ENCODE measurements around the gene PIK3CA. TPM values are rescaled to one million over a fixed set of nuclear protein-coding genes. Genes with fewer than 3 reads are reported as not detected.

PIK3CA gene
- total and polyA plus RNA-seq, 10 of the 15 experiments (the other 5 are each of a cell fraction or from before 2014, with no cell fraction given) = 3.0 to 18.6 (median 9.0) TPM

DNA sequence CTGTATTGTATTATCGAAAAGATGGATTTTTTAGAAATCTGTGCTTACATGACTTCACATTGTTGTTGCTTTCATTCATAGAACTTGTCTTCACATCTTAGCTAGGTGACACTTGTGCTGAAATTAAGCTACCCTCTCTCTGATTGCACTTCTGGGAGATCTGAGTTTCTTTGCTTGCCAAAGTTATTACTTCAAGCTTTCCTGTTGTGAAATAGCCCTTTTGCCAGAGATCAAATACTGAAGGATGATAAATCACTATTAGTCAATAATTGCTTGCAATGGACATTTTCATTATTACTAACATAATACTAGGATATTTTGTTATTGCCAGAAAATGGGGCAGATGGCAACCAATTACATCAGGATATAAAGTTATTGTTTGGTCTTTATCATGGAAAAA, 34.7 kb downstream of the PIK3CA start:
- Histone ChIP-seq H3K4me3 (no peak overlapping the region), H3K36me3 (ENCODE audit: control insufficient read depth in 2 of 2, insufficient read depth in 2 of 2, low read length in 1 of 2) (no peaks in the 10 kb centered on the region), H3K4me1 (ENCODE audit: control insufficient read depth, insufficient read depth, low read length) (peaks cover 5% of the 10 kb centered on the region; the same call in 1 of the 2 replicates), H3K9ac (ENCODE audit: control insufficient read depth, insufficient read depth, low read length) (no peak overlapping the region), H3K79me2 (ENCODE audit: control insufficient read depth, insufficient read depth, low read length) (peaks cover 7% of the 10 kb centered on the region), H3K27ac (ENCODE audit: control insufficient read depth, insufficient read depth) (no peak overlapping the region), H3K4me2 (ENCODE audit: control insufficient read depth, insufficient read depth) (no peak overlapping the region), H2AFZ (ENCODE audit: control insufficient read depth, low read depth, low read length) (no peak overlapping the region), H3K27me3 (replicated peaks in 1 of 2; ENCODE audit: control insufficient read depth in 2 of 2, insufficient read depth in 2 of 2, low read length in 1 of 2) (no peaks in the 10 kb centered on the region), H3K9me3 (replicated peaks; ENCODE audit: control insufficient read depth, insufficient read depth, low read length) (no peaks in the 10 kb centered on the region), H4K20me1 (ENCODE audit: control insufficient read depth, insufficient read depth) (no peaks in the 10 kb centered on the region)
- ChIA-PET POLR2A (interaction anchor here (0.6 kb wide), 2 partner anchors 87 to 379 kb away, joined by 3 read pairs; no protein-coding TSS in a partner anchor), CTCF (interaction anchor here (1.4 kb wide), 1 partner anchor 132 kb away, joined by 4 read pairs; no protein-coding TSS in a partner anchor), RAD21 (ENCODE audit: unreplicated experiment) (interaction anchor here (0.6 to 1.7 kb wide), 3 partner anchors 8 to 309 kb away, joined by 3 to 6 read pairs (median 5); no protein-coding TSS in a partner anchor), SMC1A (ENCODE audit: uncharacterized antibody, unreplicated experiment) (interaction anchor here (0.9 to 3.6 kb wide), 7 partner anchors 8 to 43 kb away, joined by 3 to 26 read pairs (median 3); no protein-coding TSS in a partner anchor)
- 94% methylated on average over 1 of the region's 1 CpG for WGBS (ENCODE audit: insufficient coverage, insufficient replicate concordance, low lambda C conversion rate, missing lambda C conversion rate)
- in situ Hi-C loops (cut with MboI) = no loop called here
- BruUV-seq (replicated peaks) = no TSS peak
- DNase-seq (ENCODE audit: low read depth, low spot score) = no peak
- no peak for FAIRE-seq
- intact Hi-C loops (cut with micrococcal nuclease; ENCODE audit: unreplicated experiment) = no loop called here
- no peak for ATAC-seq
- TF ChIP-seq SUZ12 (IDR thresholded peaks at IDR 0.05; ENCODE audit: unreplicated experiment) (no peak), IKZF1 (conservative IDR thresholded peaks at IDR 0.05) (no peak), JUNB (IDR thresholded peaks at IDR 0.05) (no peak), CREM (IDR thresholded peaks at IDR 0.05; ENCODE audit: low read depth) (no peak), POLR2A (IDR thresholded peaks at IDR 0.05; ENCODE audit: low read depth, low read length) (no peak), IRF5 (IDR thresholded peaks at IDR 0.05; ENCODE audit: borderline replicate concordance) (no peak), GABPA (IDR thresholded peaks at IDR 0.05; ENCODE audit: low read depth) (no peak), ZBED1 (IDR thresholded peaks at IDR 0.05; ENCODE audit: borderline replicate concordance) (no peak), SIN3A (IDR thresholded peaks at IDR 0.05; ENCODE audit: low read depth, low read length) (no peak), ELK1 (IDR thresholded peaks at IDR 0.05; ENCODE audit: low read depth, low read length) (no peak), CHD4 (IDR thresholded peaks at IDR 0.05) (no peak), NR2C1 (IDR thresholded peaks at IDR 0.05) (no peak), NBN (IDR thresholded peaks at IDR 0.05) (no peak)
- TF ChIP-seq, protein P1, sequence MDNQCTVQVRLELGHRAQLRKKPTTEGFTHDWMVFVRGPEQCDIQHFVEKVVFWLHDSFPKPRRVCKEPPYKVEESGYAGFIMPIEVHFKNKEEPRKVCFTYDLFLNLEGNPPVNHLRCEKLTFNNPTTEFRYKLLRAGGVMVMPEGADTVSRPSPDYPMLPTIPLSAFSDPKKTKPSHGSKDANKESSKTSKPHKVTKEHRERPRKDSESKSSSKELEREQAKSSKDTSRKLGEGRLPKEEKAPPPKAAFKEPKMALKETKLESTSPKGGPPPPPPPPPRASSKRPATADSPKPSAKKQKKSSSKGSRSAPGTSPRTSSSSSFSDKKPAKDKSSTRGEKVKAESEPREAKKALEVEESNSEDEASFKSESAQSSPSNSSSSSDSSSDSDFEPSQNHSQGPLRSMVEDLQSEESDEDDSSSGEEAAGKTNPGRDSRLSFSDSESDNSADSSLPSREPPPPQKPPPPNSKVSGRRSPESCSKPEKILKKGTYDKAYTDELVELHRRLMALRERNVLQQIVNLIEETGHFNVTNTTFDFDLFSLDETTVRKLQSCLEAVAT (IDR thresholded peaks at IDR 0.05) = no peak
- TF ChIP-seq, protein P2, sequence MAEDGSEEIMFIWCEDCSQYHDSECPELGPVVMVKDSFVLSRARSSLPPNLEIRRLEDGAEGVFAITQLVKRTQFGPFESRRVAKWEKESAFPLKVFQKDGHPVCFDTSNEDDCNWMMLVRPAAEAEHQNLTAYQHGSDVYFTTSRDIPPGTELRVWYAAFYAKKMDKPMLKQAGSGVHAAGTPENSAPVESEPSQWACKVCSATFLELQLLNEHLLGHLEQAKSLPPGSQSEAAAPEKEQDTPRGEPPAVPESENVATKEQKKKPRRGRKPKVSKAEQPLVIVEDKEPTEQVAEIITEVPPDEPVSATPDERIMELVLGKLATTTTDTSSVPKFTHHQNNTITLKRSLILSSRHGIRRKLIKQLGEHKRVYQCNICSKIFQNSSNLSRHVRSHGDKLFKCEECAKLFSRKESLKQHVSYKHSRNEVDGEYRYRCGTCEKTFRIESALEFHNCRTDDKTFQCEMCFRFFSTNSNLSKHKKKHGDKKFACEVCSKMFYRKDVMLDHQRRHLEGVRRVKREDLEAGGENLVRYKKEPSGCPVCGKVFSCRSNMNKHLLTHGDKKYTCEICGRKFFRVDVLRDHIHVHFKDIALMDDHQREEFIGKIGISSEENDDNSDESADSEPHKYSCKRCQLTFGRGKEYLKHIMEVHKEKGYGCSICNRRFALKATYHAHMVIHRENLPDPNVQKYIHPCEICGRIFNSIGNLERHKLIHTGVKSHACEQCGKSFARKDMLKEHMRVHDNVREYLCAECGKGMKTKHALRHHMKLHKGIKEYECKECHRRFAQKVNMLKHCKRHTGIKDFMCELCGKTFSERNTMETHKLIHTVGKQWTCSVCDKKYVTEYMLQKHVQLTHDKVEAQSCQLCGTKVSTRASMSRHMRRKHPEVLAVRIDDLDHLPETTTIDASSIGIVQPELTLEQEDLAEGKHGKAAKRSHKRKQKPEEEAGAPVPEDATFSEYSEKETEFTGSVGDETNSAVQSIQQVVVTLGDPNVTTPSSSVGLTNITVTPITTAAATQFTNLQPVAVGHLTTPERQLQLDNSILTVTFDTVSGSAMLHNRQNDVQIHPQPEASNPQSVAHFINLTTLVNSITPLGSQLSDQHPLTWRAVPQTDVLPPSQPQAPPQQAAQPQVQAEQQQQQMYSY (CRISPR knock-in tag; IDR thresholded peaks at IDR 0.05) = no peak
- TF ChIP-seq, protein P3, sequence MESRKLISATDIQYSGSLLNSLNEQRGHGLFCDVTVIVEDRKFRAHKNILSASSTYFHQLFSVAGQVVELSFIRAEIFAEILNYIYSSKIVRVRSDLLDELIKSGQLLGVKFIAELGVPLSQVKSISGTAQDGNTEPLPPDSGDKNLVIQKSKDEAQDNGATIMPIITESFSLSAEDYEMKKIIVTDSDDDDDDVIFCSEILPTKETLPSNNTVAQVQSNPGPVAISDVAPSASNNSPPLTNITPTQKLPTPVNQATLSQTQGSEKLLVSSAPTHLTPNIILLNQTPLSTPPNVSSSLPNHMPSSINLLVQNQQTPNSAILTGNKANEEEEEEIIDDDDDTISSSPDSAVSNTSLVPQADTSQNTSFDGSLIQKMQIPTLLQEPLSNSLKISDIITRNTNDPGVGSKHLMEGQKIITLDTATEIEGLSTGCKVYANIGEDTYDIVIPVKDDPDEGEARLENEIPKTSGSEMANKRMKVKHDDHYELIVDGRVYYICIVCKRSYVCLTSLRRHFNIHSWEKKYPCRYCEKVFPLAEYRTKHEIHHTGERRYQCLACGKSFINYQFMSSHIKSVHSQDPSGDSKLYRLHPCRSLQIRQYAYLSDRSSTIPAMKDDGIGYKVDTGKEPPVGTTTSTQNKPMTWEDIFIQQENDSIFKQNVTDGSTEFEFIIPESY (IDR thresholded peaks at IDR 0.05) = no peak

Measured in GM12878 (cell line).